HG02852 (cell line): ENCODE results near the gene MAEA.
"Not testable (repeated sequence)": the region's sequence is repeated elsewhere in the genome, so short reads cannot be mapped to it uniquely, and the experiment has no call there.

ENCODE experiments used
- ATAC-seq: cut with Tn5 transposase; IDR thresholded peaks from one replicate; pipeline ENCODE4 v1.9.1; 2021; ENCODE audit warnings: mild to moderate bottlenecking, moderate library complexity; ENCODE audit not compliant: unreplicated experiment

MAEA gene

DNA sequence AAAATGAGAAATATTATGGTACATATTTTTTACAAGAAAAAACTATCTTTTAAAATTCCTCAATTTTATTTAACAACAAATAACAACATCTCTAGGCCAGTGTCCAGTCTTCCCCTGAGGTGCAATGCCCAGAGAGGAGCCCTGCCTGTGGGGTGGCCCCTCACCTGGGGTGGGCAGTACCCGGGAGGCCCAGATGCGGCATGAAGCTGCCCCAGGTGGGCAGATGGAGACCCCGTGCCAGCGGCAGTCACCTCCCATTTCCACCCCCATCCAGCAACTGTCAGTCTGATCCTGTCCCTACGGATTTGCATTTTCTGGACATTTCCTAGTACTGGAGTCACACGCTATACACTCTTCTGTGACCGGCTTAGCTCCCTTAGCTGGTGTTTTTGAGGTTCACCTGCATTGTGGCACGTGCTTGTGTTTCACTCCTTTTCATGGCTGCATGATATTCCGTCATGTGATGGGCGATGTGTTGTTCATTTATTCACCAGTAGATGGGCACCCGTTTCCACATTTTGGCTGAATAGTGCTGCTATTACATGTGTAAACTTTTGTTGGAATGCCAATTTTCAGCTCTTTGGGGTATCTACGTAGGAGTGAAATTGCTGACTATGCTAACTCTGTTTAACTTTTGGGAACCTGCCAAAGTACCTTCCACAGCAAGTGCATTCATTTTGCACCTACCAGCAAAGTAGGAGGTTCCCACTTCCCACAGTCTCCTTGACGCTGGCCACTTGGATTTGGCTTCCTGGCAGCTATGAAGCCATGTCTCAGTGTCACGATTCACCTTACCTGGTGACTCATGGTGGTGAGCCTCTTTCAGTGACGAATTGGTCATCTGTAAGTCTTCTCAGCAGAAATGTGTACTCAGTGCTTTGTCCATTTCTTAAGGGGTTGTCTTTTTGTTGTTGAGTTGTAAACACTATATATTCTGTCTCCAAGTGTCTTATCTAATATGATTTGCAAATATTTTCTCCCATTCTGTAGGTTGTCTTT lies 11.7 kb upstream of the MAEA start:
- no peak for ATAC-seq

DNA sequence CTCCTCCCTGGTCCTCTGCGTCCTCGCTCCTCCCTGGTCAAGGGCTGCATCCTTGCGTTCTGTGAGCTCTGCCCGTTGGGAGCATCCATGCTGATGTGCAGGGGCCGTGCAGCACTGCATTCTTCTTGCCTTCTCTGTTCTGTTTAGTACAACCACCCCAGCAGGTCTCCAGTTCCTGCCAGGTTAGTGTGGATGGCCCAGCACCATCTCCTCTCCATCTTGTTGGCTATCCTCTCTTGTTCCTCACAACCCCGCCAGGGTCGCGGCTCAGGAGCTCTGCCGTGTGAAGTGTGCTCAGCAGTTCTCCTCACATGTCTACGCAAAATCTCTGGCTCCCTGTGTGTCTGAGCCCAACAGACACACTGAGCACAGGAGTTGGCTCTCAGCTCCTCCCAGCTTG lies 10.4 kb upstream of the MAEA start:
- ATAC-seq: no peak

DNA sequence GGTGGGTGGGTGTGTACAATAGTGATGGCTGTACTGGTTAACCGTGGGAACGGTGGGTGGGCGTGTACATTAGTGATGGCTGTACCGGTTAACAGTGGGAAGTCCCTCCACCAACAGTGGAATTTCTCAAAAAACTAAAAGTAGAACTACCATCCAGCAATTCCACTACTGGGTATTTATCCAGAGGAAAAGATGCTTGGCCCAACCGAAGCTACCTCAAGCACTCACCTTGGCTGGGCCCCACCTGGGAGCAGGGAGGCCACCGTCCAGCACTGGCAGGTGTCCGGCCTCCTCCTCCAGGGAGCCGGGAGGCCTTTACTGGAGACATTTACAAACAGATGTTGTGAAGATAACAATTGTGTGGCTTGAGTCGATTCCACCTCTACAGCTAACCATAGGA lies 6.0 kb upstream of the MAEA start:
- ATAC-seq: no peak

DNA sequence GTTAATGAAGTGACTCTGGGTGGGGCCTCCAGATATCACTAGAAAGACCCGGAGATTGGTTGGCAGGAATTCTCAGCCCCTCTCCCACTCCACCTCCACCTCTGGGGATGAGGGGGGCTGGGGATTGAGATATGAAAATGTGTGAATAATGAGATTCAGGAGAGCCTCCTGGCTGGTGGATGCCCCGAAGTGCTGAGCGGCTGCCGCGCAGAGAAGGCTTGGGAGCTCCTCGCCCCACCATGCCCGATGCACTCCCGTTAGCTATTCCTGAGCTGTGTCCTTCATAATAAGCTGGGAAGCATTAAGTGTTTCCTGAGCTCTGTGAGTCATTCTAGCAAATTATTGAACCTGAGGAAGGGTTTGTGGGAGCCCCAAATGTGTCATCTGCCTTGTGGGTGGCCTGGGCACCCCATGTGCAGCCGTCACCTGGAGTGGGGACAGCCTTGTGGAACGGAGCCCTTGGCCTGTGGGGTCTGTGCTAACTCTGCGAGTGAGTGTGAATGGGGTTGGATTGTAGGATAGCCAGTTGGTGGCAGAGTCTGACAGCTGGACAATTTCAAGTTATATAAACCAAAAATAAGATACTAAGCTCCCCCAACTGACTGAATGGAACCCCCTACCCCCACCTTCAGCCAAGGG lies 4.4 kb upstream of the MAEA start:
- ATAC-seq: no peak

DNA sequence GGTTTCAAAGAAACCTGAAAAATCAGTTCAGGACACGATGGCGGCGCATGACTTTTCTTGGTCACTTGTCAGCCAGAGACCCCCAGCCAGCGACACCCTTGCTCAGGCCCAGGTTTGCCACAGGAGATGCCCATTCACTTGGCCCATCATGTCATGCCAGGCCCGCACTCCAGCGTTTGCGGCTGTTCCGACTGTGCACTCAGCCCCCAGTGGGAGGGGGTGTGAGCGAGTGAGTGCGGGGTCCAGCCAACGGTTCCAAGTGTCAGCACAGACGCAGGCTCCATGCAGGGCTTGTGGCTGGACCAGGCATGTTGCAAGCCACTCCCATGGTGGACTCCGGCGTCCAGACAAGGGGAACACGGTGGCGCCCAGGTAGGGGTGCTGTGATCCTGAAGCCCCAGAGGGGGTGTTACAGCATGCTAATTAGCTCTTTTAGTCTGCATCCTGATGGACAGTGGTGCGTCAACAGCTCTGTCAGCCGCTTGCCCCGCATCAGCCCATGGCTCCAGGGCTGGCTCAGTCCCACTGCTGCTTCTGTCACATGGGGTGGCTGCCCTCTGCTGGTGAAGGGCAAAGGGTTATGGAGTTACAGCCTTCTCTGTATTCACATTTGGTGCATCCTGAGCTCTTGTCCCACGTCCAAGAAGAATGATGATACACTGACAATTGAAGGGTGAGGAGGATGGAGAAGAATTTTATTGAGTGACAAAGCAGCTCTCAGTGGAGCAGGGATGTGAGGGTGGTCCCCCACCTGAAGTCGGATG lies 3.7 kb upstream of the MAEA start:
- ATAC-seq: no peak

DNA sequence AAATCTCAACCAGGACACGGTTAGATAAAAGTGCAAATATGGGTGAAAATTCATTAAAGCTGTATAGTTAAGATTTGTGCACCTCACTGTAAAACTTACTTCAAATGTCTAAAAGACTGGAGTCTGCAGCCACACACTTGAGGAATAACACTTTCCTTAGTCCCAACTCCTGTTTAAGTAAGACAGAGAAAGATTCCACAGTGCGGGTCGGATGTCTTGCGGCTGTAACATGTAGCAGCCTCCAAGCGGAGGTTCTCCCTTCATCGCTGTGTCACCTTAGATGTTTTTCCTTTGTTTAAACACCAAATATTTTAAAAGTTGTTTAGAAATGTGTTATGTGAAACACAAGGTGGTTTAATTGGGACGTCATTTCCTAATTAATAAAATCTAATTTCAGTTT lies 905 bp upstream of the MAEA start:
- ATAC-seq: no peak

DNA sequence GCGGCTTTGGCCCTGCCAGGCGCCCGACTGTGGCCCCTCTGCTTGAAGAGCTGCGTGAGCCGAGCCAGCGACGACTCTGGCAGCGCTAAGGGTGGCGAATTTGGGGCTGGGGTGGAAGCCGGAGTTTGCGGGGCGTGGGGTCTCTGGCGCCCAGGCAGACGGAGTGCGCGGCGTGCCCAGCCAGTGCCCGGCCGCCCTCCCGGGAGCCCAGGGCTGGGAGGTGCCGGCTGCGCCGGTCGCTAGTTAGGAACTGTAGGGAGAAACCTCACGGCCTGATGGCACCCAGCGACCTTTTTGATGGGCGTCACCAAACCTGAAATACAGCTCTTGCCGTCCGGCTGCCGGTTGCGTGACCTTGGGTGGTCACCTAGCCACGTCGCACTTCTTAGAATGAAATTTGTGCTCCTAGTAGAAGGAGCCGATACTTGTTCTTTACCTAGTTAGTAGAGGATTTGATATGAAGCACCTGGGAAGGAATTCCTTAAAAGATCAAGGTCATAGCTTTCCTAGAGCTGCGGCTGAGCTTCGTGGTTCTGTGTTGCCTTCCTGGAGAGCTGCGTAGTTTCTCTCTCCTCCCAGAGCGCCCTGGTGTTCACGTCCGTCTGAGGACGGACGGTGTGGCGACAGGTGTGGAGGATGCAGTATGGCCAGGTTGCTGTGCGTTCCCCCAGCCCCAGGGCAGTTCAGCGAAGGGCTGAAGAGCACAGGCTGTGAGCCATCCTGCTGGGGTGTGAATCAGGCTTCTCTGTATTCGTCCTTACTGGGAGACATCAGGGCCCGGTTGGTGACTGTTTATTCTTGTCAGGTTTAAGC lies 680 bp downstream of the MAEA start:
- ATAC-seq: peak; percentile 6

DNA sequence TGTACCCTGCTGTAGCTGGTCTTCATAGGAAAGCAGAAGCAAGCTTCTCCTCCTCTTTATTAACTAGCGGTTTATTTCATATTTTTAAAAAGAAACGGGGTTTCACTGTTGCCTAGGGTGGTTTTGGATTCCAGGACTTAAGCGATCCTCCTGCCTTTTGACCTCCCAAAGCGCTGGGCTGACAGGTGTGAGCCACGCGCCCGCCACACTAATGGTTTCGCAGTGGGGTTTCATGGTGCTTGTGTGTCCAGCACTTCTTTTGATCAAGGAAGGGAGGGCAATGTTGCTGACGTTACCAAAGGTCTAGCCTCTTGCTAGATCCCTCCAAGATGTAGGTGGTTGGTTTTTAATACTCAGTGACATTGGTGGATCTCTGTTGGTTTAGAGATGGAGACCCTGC lies 1.4 kb downstream of the MAEA start:
- no peak for ATAC-seq

DNA sequence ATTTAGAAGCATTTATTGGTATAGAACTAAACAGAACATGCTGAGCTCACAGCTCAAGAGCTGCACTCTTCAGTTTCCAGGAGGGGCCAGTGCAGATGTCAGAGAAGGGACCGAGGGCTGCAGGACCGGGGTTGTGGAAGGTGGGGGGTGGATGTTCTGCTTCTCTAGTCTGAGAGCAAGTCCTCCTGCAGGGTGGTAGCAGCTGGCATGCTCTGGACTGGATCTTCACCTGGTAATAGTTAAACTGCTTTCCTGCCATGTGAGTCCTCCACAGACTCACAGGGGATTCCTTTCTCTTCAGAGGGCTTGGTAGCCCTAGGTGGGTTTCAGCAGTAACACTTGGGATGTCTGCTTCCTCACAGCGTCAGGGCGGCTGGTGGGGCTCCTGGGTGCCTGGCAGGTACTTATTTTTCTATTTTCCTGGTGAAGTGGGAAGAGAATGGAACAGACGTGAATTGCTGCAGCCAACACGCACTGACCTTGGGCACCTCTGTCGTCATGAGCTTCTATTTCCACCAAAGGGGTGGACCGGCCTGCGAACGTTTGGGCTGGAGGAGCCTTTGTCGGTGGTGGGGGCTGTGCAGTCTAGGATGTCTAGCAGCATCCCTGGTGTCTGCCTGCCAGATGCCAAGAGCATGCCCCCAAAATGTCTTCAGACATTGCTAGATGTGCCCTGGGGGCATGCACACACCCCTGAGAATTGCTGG lies 2.5 kb downstream of the MAEA start:
- no peak for ATAC-seq

DNA sequence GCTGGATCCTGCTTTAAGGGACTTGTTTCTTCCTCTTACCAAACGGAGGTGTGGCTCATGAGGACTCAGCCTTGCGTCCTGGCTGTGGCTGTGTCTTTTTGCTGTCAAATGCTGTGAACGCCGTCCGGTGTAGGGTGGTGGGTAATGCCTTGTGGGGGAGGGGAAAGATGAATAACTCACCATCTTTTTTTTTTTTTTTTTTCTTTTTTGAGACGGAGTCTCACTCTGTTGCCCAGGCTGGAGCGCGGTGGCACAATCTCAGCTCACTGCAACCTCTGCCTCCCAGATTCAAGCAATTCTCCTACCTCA lies 3.0 kb downstream of the MAEA start:
- ATAC-seq: not testable (repeated sequence)

DNA sequence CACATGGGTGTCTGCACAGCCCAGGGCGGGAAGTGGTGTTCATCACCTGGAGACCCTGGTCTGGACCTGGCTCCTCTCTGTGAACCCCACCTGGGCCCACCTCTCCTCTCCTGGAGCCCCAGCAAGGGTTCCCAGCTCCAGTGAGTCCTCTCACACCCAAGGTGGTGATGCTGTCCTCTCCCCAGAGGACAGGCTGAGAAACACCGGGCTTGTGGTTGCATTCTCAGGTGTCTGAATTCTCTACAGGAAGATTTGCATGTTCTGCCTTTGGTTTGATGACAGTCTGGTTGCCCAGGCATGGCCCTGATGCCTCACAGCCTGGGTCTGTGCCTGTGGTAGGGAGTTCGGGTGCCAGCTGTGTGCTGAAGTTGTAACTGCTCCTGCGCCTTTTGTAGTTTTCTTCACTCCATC lies 3.8 kb downstream of the MAEA start:
- ATAC-seq: no peak

DNA sequence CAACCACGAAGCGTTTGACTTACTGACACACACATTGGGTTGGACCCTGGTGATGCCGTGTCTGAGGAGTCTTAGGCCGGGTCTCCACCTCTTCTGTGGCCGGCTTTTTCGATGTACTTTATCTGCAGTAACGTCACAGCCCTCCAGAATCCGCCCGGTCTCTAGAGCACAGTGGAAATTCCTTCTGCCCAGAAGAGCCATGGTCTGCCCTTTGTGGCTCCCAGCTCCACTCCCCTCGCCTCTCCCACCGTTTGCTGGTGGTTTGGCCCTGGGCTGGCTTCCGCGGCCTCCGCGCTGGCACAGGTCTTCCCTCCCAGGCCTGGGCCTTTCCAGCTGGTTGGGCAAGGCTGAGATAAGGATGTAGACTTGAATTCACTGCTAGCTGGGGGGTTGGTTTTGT lies 4.3 kb downstream of the MAEA start:
- ATAC-seq: no peak

DNA sequence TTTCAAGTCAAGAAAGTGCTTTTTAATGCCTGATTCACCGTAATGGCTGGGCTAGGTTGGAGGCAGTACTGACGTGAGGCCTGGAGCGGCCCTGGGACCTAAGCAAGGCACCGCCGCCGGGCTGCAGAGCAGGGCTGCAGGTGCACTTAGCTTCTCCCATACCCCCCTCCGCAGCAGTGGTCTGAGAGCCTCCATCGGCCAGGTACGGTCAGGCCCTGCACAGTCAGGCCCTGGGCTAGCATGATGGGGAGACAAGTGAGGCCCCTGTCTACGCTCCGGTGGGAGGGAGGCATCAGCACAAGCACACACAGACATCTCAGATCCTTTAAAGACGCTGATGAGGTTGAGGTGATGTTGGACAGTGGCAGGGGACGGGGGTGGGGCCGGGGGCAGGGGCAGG lies 4.7 kb downstream of the MAEA start:
- ATAC-seq: no peak

DNA sequence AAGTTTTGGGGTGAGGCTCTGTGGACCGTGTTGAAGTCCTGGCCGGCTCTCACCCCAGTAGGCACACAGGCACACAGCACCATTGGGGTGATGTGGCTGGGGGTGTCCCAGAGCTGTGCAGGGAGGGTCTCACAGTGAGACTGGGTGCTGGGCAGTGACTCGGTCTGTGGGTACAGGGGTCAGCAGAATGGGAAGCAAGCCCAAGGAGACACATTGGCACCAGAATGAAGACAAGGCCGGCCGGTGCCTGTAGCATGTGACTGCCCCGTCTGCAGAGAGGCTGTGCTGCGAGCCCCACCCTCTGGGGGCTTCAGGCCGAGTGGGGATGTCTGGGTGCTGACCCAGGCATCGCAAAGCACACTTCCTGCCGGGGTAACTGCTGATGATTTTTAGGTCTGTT lies 5.2 kb downstream of the MAEA start:
- ATAC-seq: no peak

DNA sequence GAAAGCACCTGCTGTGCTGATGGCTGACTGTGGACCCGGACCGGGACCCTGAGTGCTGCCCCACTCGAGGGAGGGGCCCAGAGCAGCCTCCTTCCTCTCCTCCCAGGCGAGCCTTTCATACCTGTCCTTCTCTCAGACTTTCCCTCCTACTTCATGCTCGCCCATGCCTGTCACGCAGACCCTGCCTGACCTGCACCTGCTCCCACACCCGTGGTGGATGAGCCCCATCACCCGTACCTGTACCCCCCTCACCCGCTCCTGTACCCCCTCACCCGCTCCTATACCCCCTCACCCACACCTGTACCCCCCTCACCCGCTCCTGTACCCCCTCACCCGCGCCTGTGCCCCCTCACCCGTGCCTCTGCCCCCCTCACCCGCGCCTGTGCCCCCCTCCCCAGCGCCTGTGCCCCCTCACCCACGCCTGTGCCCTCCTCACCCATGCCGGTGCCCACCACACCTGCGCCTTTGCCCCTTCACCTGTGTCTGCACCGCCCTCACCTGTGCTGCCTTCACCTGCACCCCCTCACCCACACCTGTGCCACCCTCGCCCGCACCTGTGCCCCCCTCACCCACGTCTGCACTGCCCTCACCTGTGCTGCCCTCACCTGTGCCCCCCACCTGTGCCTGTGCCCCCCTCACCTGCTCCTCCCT lies 5.8 kb downstream of the MAEA start:
- ATAC-seq: no peak

DNA sequence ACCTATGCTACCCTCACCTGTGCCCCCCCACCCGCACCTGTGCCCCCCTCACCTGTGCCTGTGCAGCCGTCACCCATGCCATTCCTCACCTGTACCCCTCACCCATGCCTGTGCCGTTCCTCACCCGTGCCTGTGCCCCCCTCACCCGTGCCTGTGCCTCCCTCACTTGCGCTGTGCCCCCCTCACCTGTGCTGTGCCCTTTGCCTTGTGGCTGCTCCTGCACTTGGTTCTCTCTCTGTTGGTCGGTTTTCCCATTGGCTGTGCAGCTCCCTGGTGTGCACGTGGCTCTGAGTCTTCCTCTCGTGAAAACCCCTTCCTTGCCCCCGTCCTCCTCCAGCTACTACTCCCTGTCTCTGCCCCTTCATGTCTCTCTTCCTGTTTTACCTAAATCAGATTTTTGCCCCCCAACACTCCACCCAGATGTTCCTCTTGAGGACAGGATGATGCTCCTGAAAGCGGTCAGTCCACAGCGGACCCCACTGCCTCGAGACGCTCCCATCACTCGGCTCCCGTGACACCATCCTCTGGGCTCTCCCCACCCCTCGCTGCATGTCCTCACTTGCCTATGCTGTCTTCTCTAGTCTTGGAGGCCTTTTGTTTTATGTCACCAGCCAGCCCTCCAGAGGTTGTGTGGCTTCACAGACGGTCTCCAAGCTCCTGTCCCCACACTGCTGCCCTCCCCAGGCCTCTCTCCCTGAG lies 6.8 kb downstream of the MAEA start:
- no peak for ATAC-seq

DNA sequence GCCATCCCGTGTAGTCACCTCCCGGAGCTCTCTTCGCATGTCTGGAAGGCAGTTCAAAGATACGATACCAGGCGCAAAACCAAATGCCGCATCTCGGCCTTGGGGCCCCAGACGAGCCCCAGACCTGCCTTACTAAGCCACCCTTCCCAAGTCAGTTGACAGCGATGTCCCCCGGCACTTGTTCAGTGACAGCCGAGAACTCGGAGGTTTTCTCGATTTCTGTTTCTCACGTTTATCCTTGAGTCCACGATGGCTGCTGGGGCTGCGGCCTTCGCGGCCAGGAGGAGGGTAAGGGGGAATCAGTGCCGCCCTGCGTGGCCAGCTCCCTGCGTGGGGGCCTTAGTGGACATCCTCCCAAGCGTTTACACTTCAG lies 7.3 kb downstream of the MAEA start:
- no peak for ATAC-seq

DNA sequence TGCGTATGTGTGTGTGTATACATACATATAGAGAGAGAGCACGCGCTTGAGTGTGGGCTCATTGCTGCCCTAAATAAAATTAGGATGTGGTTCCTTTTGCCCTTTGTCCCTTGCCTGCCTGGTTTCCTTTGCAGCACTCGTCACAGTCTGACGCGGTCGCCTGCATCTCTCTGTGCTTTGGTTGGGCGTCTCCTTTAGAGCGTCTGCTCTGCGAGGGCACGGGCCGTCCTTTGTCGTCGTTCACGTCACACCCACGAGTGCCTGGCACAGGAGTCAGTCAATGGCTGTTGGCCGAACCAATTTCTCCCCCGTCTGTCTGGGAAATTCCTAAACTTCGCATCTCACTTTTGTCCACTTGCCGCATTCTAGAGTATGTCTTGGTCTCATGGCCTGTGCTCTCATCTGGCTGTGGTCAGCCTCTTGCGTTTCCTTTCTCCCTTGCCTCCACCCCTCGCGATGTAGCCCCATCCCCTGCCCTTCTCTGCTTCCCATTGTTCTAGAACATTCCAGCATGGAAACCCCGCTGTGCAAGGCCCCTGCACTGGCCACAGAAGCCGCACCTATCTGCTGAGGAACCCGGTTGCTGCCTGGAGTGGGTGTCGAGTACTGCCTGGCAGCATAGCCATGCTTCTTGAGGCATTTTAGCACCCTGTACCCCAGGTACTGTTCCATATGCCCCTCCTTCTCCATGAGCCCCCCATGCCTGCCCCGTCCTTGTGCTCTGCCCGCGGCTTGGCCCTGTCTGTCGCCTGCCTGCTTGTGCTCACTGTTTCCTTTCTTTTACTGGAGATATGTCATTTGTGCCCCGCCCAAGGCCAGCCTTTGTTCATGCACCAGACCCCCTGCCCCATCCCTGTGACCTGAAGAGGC lies 8.0 kb downstream of the MAEA start:
- ATAC-seq: no peak
